Cardiac fibroblast (primary cell): ENCODE data around the gene GNAL.
"Not testable (repeated sequence)": the region's sequence is repeated elsewhere in the genome, so short reads cannot be mapped to it uniquely, and the experiment has no call there.

Experiments used
- DNase-seq, 2 donors: peaks; one replicate each; pipeline versions ENCODE4 v3.0.0 to v3.0.0-alpha.2; 2010; ENCODE audit warnings: low read depth in 2 of 2
- H3K4me3 ChIP-seq, 2 donors: replicated peaks in 1 of 2; 1 replicate in 1 of 2; 2 replicates in 1 of 2; pipeline ENCODE4 v1.5.1; 2011; ENCODE audit warnings: low read depth in 2 of 2, low read length in 2 of 2, mild to moderate bottlenecking in 2 of 2, moderate library complexity in 1 of 2
- TF ChIP-seq, protein P1 (sequence below): IDR thresholded peaks from one replicate; pipeline ENCODE4 v1.5.1; 2011; ENCODE audit warnings: low read depth, mild to moderate bottlenecking, low read length, inconsistent platforms

GNAL gene

DNA sequence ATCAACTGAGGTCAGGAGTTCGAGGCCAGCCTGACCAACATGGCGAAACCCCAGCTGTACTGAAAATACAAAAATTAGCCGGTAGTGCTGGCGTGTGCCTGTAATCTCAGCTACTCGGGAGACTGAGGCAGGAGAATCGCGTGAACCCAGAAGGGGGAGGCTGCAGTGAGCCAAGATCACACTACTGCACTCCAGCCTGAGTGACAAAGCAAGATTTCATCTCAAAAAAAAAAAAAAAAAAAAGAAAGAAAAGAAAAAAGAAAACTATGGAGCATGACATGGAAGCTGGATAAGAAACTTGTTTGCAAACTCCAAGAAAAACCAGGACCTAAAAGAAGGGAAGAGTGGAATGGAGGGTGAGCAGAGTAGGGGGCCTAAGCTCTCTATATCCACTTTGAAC lies 160.2 kb downstream of the GNAL start:
- no peak overlapping the region for H3K4me3 ChIP-seq
- no peak for DNase-seq
- TF ChIP-seq, protein P1, sequence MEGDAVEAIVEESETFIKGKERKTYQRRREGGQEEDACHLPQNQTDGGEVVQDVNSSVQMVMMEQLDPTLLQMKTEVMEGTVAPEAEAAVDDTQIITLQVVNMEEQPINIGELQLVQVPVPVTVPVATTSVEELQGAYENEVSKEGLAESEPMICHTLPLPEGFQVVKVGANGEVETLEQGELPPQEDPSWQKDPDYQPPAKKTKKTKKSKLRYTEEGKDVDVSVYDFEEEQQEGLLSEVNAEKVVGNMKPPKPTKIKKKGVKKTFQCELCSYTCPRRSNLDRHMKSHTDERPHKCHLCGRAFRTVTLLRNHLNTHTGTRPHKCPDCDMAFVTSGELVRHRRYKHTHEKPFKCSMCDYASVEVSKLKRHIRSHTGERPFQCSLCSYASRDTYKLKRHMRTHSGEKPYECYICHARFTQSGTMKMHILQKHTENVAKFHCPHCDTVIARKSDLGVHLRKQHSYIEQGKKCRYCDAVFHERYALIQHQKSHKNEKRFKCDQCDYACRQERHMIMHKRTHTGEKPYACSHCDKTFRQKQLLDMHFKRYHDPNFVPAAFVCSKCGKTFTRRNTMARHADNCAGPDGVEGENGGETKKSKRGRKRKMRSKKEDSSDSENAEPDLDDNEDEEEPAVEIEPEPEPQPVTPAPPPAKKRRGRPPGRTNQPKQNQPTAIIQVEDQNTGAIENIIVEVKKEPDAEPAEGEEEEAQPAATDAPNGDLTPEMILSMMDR = no peak

GRCh38 chr18:11849841-11850634 lies 161.0 kb downstream of the GNAL start:
- peak overlapping the region; percentile 98 for H3K4me3 ChIP-seq
- TF ChIP-seq, protein P1 = no peak
- peak; percentile 94 for DNase-seq

DNA sequence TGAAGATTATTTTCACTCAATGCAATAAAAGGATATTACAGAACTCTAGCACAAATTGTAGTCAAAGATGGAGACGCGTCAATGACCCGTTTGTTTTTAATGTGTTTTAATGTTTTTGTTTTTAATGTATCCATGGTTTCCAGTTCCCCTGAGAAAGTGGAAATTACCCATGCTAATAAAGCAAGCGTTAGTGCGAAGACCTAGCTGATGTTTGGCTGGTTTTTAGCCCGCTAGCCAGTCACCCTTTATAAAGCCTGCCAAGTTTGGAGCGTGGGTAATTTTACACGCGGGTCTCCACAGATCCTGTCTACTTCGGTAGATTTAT lies 161.7 kb downstream of the GNAL start:
- H3K4me3 ChIP-seq = peak overlapping the region; percentile 98
- TF ChIP-seq, protein P1 = no peak
- peak; percentile 85 to 87 for DNase-seq

DNA sequence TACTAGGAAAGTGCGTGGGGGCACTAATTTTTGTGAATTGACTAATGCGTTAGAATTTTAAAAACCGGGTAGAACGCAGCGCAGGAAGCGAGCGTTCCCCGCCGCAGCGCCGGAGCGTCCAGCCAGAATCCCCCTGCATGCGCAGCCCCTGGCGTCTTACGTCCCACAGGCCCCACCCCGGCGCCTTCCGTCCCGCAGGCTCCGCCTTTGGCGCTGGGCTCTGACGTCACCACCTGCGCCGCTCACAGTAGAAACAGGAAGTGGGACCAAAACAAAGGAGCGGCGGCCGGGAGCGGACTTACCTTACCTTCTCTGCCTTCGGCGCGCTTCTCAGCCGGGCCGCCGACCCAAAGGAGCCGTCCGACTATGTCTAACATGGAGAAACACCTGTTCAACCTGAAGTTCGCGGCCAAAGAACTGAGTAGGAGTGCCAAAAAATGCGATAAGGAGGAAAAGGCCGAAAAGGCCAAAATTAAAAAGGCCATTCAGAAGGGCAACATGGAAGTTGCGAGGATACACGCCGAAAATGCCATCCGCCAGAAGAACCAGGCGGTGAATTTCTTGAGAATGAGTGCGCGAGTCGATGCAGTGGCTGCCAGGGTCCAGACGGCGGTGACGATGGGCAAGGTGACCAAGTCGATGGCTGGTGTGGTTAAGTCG lies 162.2 kb downstream of the GNAL start, which contains the start of gene CHMP1B:
Gene CHMP1B, plus strand, starts transcription at position 268 of the 660 bp plus-strand sequence. Its CDS starts 99 bp downstream, at position 367.
- peak; percentile 98 for DNase-seq
- TF ChIP-seq, protein P1 = no peak
- H3K4me3 ChIP-seq = peak within 1 kb of the TSS; percentile 98

- TF ChIP-seq, protein P1 = no peak
- DNase-seq = peak in 1 of 2 donors; percentile 48
- peak overlapping the region; percentile 98 for H3K4me3 ChIP-seq
Observed at GRCh38 chr18:11851806-11852337, 162.8 kb downstream of the GNAL start.

DNA sequence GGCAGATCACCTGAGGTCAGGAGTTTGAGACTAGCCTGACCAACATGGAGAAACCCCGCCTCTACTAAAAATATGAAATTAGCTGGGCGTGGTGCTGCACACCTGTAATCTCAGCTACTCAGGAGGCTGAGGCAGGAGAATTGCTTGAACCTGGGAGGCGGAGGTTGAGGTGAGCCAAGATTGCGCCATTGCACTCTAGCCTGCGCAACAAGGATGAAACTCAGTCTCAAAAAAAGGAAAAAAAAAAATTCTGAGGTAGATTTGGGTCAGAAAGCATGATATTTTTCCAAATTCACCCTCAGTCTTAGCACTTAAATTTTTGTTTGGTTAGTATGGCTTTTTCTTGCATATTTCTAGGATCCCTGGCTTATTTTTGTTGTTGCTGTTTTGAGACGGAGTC lies 165.5 kb downstream of the GNAL start:
- H3K4me3 ChIP-seq, DNase-seq: not testable (repeated sequence)

DNA sequence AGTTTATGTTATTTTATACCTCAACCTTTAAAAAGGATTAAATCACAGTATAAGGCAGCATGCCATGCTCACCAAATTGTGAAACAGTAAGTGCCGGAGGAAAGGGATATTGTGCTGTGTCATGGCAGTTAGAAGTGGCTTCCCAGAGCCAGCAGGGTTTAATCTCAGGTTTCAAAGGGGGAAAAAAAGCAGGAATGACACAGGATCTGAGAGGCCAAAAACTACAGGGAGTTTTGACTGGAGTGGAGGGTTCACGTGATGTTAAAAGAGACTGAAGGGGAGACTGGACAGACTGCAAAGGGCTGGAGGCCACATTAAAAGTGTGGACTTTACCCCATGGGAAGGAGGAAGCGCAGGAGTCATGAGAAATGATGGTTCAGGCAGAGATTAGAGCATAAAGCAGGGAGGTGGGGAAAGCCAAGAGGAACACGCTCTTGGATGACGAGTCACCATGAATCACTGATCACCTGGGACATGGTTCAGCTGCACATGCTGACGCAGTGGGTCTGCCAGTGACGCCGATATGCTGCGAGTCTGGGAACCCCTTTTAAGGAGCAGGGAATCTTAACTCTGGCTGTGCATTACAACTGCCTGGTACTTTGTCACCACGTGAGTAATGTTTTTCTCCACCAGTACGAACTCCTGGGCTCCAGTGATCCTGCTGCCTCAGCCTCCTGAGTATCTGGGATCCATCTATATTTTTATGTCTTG lies 168.3 kb downstream of the GNAL start:
- DNase-seq = peak; percentile 99 to 100
- TF ChIP-seq, protein P1 = no peak
- H3K4me3 ChIP-seq = no peak overlapping the region
